HepG2 (cell line): Measurements from ENCODE around the gene FOCAD. TPM values are rescaled to one million over a fixed set of nuclear protein-coding genes. Genes with fewer than 3 reads are reported as not detected.

Source experiments
- ATAC-seq: fragments of 200-7000 bp; cut with Tn5 transposase; 3 replicates; pipeline ENCODE4 v1.9.1; 2020; ENCODE audit warnings: mild to moderate bottlenecking, moderate library complexity
- BruUV-seq: library from RNA; stranded (reverse); fragments of 400-500 nt; replicated peaks from 2 replicates; lab custom pipeline; 2021; lab: Mats Ljungman, UMichigan
- CTCF ChIA-PET: fragments of 300-600 bp; formaldehyde crosslinking; extraction: SDS; loops from one replicate; lab custom pipeline; 2021; ENCODE audit warnings: low total read pairs, inconsistent platforms, low intra/inter-chr PET ratio; lab: Yijun Ruan, JAX
- POLR2A ChIA-PET: fragments of 350-600 bp; sonication (Branson Sonifier 250); formaldehyde crosslinking; loops from one replicate; lab custom pipeline; 2020; ENCODE audit warnings: antibody characterized with exemption, inconsistent platforms; lab: Yijun Ruan, JAX
- DNase-seq: peaks from one replicate; pipeline ENCODE4 v3.0.0-alpha.2; 2015; ENCODE audit warnings: low spot score
- FAIRE-seq: peaks from 3 replicates; lab custom pipeline; 2011; peaks lifted over from hg19 to GRCh38; lab: Jason Lieb, UNC
- H2AFZ ChIP-seq: one replicate; pipeline ENCODE4 v1.6.1; 2011; ENCODE audit warnings: low read length, inconsistent platforms
- H3K27ac ChIP-seq: fragments of 300-600 bp; 3 replicates; pipeline ENCODE4 v1.8.0; 2011; ENCODE audit warnings: mixed run types, mild to moderate bottlenecking, mixed read lengths, low read length, inconsistent platforms; ENCODE audit not compliant: insufficient read depth; ENCODE audit errors: extremely low read length
- H3K27me3 ChIP-seq, 2 experiments: fragments of 200-600 bp in 1 of 2; 2 replicates in 1 of 2; 3 replicates in 1 of 2; pipeline versions ENCODE4 v1.6.0 to v1.8.0; 2011; ENCODE audit warnings: low read length in 2 of 2, mild to moderate bottlenecking in 2 of 2, moderate library complexity in 2 of 2, inconsistent platforms in 1 of 2; ENCODE audit not compliant: insufficient read depth in 2 of 2, control insufficient read depth in 1 of 2
- H3K36me3 ChIP-seq, 2 experiments: fragments of 200-600 bp in 1 of 2; replicated peaks in 1 of 2; 2 replicates in 1 of 2; 3 replicates in 1 of 2; pipeline versions ENCODE4 v1.5.1 to v1.8.0; 2011; ENCODE audit warnings: low read length in 2 of 2, inconsistent platforms in 1 of 2; ENCODE audit not compliant: insufficient read depth in 2 of 2, control insufficient read depth in 1 of 2
- H3K4me1 ChIP-seq: 2 replicates; pipeline ENCODE4 v1.5.1; 2012; ENCODE audit warnings: low read length, inconsistent platforms; ENCODE audit not compliant: insufficient read depth
- H3K4me2 ChIP-seq: 2 replicates; pipeline ENCODE4 v1.6.0; 2011; ENCODE audit warnings: low read depth, low read length, inconsistent platforms
- H3K4me3 ChIP-seq, 3 experiments: fragments of 200-600 bp in 1 of 3; sonication (generic), shearing (Covaris generic) in 1 of 3; replicated peaks in 1 of 3; 2 replicates each; pipeline ENCODE4 v1.5.1; 2011 to 2016; ENCODE audit warnings: low read length in 3 of 3, inconsistent platforms in 2 of 3, low read depth in 2 of 3, mild to moderate bottlenecking in 2 of 3, control low read depth in 1 of 3, mixed read lengths in 1 of 3; ENCODE audit not compliant: insufficient read depth in 1 of 3
- H3K79me2 ChIP-seq: one replicate; pipeline ENCODE4 v1.6.1; 2011; ENCODE audit warnings: low read length, inconsistent platforms; ENCODE audit not compliant: insufficient read depth
- H3K9ac ChIP-seq: 2 replicates; pipeline ENCODE4 v1.6.0; 2011; ENCODE audit warnings: mild to moderate bottlenecking, low read depth, low read length, inconsistent platforms; ENCODE audit not compliant: insufficient read depth
- H3K9me3 ChIP-seq: 2 replicates; pipeline ENCODE4 v1.5.1; 2012; ENCODE audit warnings: mild to moderate bottlenecking, low read length
- H4K20me1 ChIP-seq: 2 replicates; pipeline ENCODE4 v1.6.0; 2011; ENCODE audit warnings: inconsistent platforms, mild to moderate bottlenecking, low read length, moderate library complexity; ENCODE audit not compliant: insufficient read depth
- ZNF264 ChIP-seq: sonication (generic); formaldehyde crosslinking; IDR thresholded peaks from 2 replicates; pipeline ENCODE4 v1.4.0; 2020; ENCODE audit warnings: missing genetic modification reagents
- ZNF782 ChIP-seq: sonication (generic); formaldehyde crosslinking; IDR thresholded peaks from 2 replicates; pipeline ENCODE4 v1.4.0; 2020; ENCODE audit warnings: missing genetic modification reagents, mild to moderate bottlenecking, borderline replicate concordance
- WGBS: methylation state at CpG from one replicate; pipeline ENCODE4 v1.1.6; 2017; ENCODE audit warnings: low lambda C conversion rate; 5-methylcytosine and 5-hydroxymethylcytosine counted together
- in situ Hi-C: cut with HindIII; loops from 2 replicates; pipeline ENCODE4 v1.10.0; 2017; ENCODE audit warnings: low pct_unique_long_range_greater_than_20kb; ENCODE audit not compliant: extremely low pct_ligation_motif_present
- intact Hi-C: fragments of 100-400 bp; cut with micrococcal nuclease; formaldehyde crosslinking; loops from one replicate; pipeline ENCODE4 v1.10.0; 2022; ENCODE audit not compliant: unreplicated experiment
- polyA plus RNA-seq, 8 experiments: library from polyadenylated mRNA; depleted of rRNA in 3 of 8; stranded (reverse) in 7 of 8; unstranded in 1 of 8; fragments of >200 nt; fragmentation: Illumina TruSeq in 4 of 8; extraction: Trizol in 4 of 8; gene quantifications; 2 replicates each; pipeline versions ENCODE4 v1.2.1 to v1.2.3, GENCODE V29; 2011 to 2016; ENCODE audit warnings: low read depth in 4 of 8, missing spikeins in 1 of 8, mixed read lengths in 1 of 8; ENCODE audit not compliant: insufficient read depth in 1 of 8
- total RNA-seq, 5 experiments: library from RNA; depleted of rRNA; stranded (reverse); fragments of >200 nt; fragmentation: Illumina TruSeq; extraction: Trizol; gene quantifications; 2 replicates each; pipeline ENCODE4 v1.2.3, GENCODE V29; 2016; ENCODE audit warnings: low read depth in 1 of 5
- TF ChIP-seq, protein P1 (sequence below): sonication (generic); formaldehyde crosslinking; IDR thresholded peaks from 2 replicates; pipeline ENCODE4 v1.5.0; 2020; ENCODE audit warnings: mild to moderate bottlenecking, low read depth, missing genetic modification reagents, borderline replicate concordance

The FOCAD gene
- total and polyA plus RNA-seq, 2 of the 13 experiments (the other 11 are each of a cell fraction or from before 2014, with no cell fraction given) = 18.0 to 31.1 TPM

DNA sequence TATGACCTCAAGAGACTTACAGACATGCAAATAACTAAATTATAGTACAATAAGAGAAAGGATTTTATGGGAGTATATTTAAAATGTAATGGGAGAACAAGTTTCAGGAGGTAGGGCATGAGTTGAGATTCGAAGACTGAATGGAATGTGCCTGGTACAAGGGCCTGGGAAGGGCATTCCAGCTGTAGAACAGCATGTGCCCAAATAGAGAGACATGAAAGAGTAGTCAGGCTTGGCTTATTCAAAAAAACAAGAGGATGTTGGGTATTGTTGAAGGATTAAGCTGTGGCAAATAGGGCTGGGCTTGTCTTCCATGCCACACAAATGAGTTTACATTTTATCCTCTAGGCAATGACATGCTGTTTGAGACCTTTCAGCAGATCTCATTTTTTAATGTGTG is 86.9 kb downstream of the FOCAD start:
- POLR2A ChIA-PET = no interaction called here
- Histone ChIP-seq H3K27me3 (no peaks in the 10 kb centered on the region), H3K4me2 (no peak overlapping the region), H4K20me1 (no peaks in the 10 kb centered on the region), H3K36me3 (peaks cover 0 to 1% of the 10 kb centered on the region in 2 experiments; a peak in 3 of 5 replicates), H3K4me3 (no peak overlapping the region), H3K4me1 (no peaks in the 10 kb centered on the region), H3K9ac (no peak overlapping the region), H3K27ac (no peak overlapping the region), H3K9me3 (no peaks in the 10 kb centered on the region), H3K79me2 (no peaks in the 10 kb centered on the region), H2AFZ (no peak overlapping the region)
- no peak for DNase-seq
- FAIRE-seq = no peak
- WGBS = 94% methylated on average over 1 of the region's 1 CpG
- CTCF ChIA-PET = no interaction called here
- in situ Hi-C loops (no loop called here), intact Hi-C loops (no loop called here)
- no TSS peak for BruUV-seq
- no peak for TF ChIP-seq ZNF264 (CRISPR knock-in tag)
- no peak for TF ChIP-seq ZNF782 (CRISPR knock-in tag)
- ATAC-seq = no peak

DNA sequence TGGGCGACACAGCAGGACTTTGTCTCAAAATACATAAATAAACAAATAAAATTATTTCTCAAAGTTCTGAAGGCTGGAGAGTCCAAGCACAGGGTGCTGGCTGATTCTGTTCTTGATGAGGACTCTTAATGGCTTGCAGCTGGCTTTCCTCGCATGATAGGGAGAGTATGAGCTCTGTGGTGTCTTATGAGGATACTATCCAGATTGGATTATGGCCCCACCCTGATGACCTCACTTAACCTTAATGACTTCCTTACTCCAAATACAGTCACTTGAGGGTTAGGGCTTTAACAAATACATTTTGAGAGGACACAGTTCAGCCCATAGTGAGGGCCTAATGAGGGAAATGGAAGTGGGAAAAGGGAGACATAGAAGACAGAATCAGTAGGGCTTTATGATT is 87.7 kb downstream of the FOCAD start:
- Histone ChIP-seq H3K27me3 (no peaks in the 10 kb centered on the region), H4K20me1 (no peaks in the 10 kb centered on the region), H3K4me2 (no peak overlapping the region), H3K4me3 (no peak overlapping the region), H3K27ac (no peak overlapping the region), H3K36me3 (peaks cover 0 to 1% of the 10 kb centered on the region in 2 experiments; a peak in 3 of 5 replicates), H3K79me2 (no peaks in the 10 kb centered on the region), H3K9ac (no peak overlapping the region), H3K4me1 (no peaks in the 10 kb centered on the region), H2AFZ (no peak overlapping the region)
- no peak for FAIRE-seq
- intact Hi-C loops = no loop called here
- no peak for DNase-seq
- CTCF ChIA-PET = no interaction called here
- WGBS = 100% methylated on average over 2 of the region's 2 CpGs
- in situ Hi-C loops = no loop called here
- TF ChIP-seq, protein P1, sequence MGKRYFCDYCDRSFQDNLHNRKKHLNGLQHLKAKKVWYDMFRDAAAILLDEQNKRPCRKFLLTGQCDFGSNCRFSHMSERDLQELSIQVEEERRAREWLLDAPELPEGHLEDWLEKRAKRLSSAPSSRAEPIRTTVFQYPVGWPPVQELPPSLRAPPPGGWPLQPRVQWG (CRISPR knock-in tag) = no peak
- TF ChIP-seq, all 625 proteins: peak for 0
- BruUV-seq = no TSS peak
- no peak for ATAC-seq
- POLR2A ChIA-PET = no interaction called here
- no peaks in the 10 kb centered on the region for H3K9me3 ChIP-seq
